CD4-positive, alpha-beta T cell treated with Interleukin-6 for 4 hours (primary cell): Measurements from ENCODE around the gene ADGRG7.
A peak's percentile ranks its signal among the peaks of the same experiment; 100 is the strongest.

Experiments used
- DNase-seq: peaks from one replicate; pipeline ENCODE4 v3.0.0-alpha.2; 2020; ENCODE audit warnings: mixed read lengths

Gene ADGRG7

GRCh38 chr3:100600181-100601042 is 9.0 kb upstream of the ADGRG7 start:
- no peak for DNase-seq

GRCh38 chr3:100602506-100603444 is 6.6 kb upstream of the ADGRG7 start:
- DNase-seq: no peak

- DNase-seq: no peak
Measured at GRCh38 chr3:100603469-100603868, 5.9 kb upstream of the ADGRG7 start.

GRCh38 chr3:100605358-100605757 is 4.0 kb upstream of the ADGRG7 start:
- DNase-seq: no peak

- no peak for DNase-seq
Measured at GRCh38 chr3:100606894-100607512, 2.4 kb upstream of the ADGRG7 start.

GRCh38 chr3:100609963-100610362 is 562 bp downstream of the ADGRG7 start:
- DNase-seq: no peak

GRCh38 chr3:100611221-100611620 is 1.8 kb downstream of the ADGRG7 start:
- no peak for DNase-seq

- DNase-seq: no peak
Measured at GRCh38 chr3:100613721-100614390, 4.5 kb downstream of the ADGRG7 start.

GRCh38 chr3:100614941-100615340 is 5.5 kb downstream of the ADGRG7 start:
- DNase-seq: no peak

- no peak for DNase-seq
Measured at GRCh38 chr3:100615684-100616083, 6.3 kb downstream of the ADGRG7 start.

GRCh38 chr3:100621251-100621650 is 11.8 kb downstream of the ADGRG7 start:
- no peak for DNase-seq

GRCh38 chr3:100627491-100627890 is 18.1 kb downstream of the ADGRG7 start:
- DNase-seq: no peak

GRCh38 chr3:100629421-100630127 is 20.2 kb downstream of the ADGRG7 start:
- DNase-seq: no peak

- DNase-seq: no peak
Measured at GRCh38 chr3:100630664-100631063, 21.3 kb downstream of the ADGRG7 start.

GRCh38 chr3:100631236-100631635 is 21.8 kb downstream of the ADGRG7 start:
- no peak for DNase-seq

- DNase-seq: peak; percentile 12
Measured at GRCh38 chr3:100634493-100635272, 25.3 kb downstream of the ADGRG7 start.

- no peak for DNase-seq
Measured at GRCh38 chr3:100635273-100635701, 25.9 kb downstream of the ADGRG7 start.

GRCh38 chr3:100637197-100637631 is 27.8 kb downstream of the ADGRG7 start:
- no peak for DNase-seq

GRCh38 chr3:100640633-100641032 is 31.2 kb downstream of the ADGRG7 start:
- no peak for DNase-seq

GRCh38 chr3:100641471-100642032 is 32.2 kb downstream of the ADGRG7 start:
- DNase-seq: no peak

GRCh38 chr3:100645913-100646312 is 36.5 kb downstream of the ADGRG7 start:
- no peak for DNase-seq
